B cell (primary cell): Measurements from ENCODE around the gene RAI1. TPM values are rescaled to one million over a fixed set of nuclear protein-coding genes. Genes with fewer than 3 reads are reported as not detected.

ENCODE experiments used
- ATAC-seq: fragments of 200-7000 bp; cut with Tn5 transposase; one replicate; pipeline ENCODE4 v1.10.0; 2021; ENCODE audit warnings: low read depth, mild to moderate bottlenecking, moderate number of reproducible peaks, moderate library complexity
- CTCF ChIA-PET: fragments of 350-600 bp; sonication (Branson Sonifier 250); formaldehyde crosslinking; loops from one replicate; lab custom pipeline; 2021; ENCODE audit warnings: antibody characterized with exemption, inconsistent platforms; lab: Charles Lee
- POLR2A ChIA-PET: fragments of 350-600 bp; sonication (Branson Sonifier 250); formaldehyde crosslinking; loops from one replicate; lab custom pipeline; 2021; ENCODE audit warnings: antibody characterized with exemption; lab: Charles Lee
- DNase-seq: peaks from one replicate; pipeline ENCODE4 v3.0.0; 2013
- H2AFZ ChIP-seq: 2 replicates; pipeline ENCODE4 v1.6.1; 2012; ENCODE audit warnings: mild to moderate bottlenecking, low read depth, low read length; ENCODE audit not compliant: insufficient read depth, poor library complexity, severe bottlenecking
- H3K27ac ChIP-seq, 2 donors: 1 replicate in 1 of 2; 2 replicates in 1 of 2; pipeline ENCODE4 v1.5.1; 2012 to 2013; ENCODE audit warnings: low read length in 2 of 2, mild to moderate bottlenecking in 2 of 2, moderate library complexity in 1 of 2
- H3K27me3 ChIP-seq, 4 experiments: fragments of 200-600 bp in 1 of 4; sonication (generic) in 1 of 4; replicated peaks in 1 of 4; 1 replicate in 2 of 4; 2 replicates in 2 of 4; pipeline versions ENCODE4 v1.6.1 to v1.7.0; 2013 to 2016; ENCODE audit warnings: low read length in 3 of 4, mild to moderate bottlenecking in 2 of 4, mixed read lengths in 1 of 4, moderate library complexity in 1 of 4; ENCODE audit not compliant: insufficient read depth in 4 of 4, control insufficient read depth in 3 of 4; ENCODE audit errors: control extremely low read depth in 1 of 4
- H3K36me3 ChIP-seq, 2 experiments: replicated peaks in 1 of 2; 1 replicate in 1 of 2; 2 replicates in 1 of 2; pipeline versions ENCODE4 v1.6.1 to v1.7.1; 2013; ENCODE audit warnings: low read length in 1 of 2; ENCODE audit not compliant: insufficient read depth in 2 of 2, control insufficient read depth in 1 of 2; ENCODE audit errors: control extremely low read depth in 1 of 2, extremely low read depth in 1 of 2
- H3K4me1 ChIP-seq, 2 donors: fragments of 200-600 bp in 1 of 2; sonication (generic) in 1 of 2; 1 replicate in 1 of 2; 2 replicates in 1 of 2; pipeline versions ENCODE4 v1.5.1 to v1.6.1; 2013 to 2017; ENCODE audit warnings: low read length in 2 of 2; ENCODE audit not compliant: control insufficient read depth in 2 of 2, insufficient read depth in 2 of 2
- H3K4me2 ChIP-seq: replicated peaks from 2 replicates; pipeline ENCODE3; 2012; ENCODE audit warnings: mild to moderate bottlenecking, low read depth, low read length; ENCODE audit not compliant: poor library complexity, severe bottlenecking
- H3K4me3 ChIP-seq, 5 experiments: fragments of 200-600 bp in 1 of 5; sonication (generic) in 1 of 5; 1 replicate in 3 of 5; 2 replicates in 2 of 5; pipeline versions ENCODE4 v1.5.1 to v1.7.0; 2011 to 2016; ENCODE audit warnings: low read length in 4 of 5, mild to moderate bottlenecking in 4 of 5, low read depth in 2 of 5, control low read depth in 1 of 5, moderate library complexity in 1 of 5; ENCODE audit not compliant: insufficient read depth in 1 of 5; ENCODE audit errors: control extremely low read depth in 1 of 5, extremely low read depth in 1 of 5
- H3K79me2 ChIP-seq: fragments of 200-600 bp; sonication (generic); one replicate; pipeline ENCODE4 v1.6.0; 2016; ENCODE audit warnings: low read length; ENCODE audit not compliant: control insufficient read depth, insufficient read depth
- H3K9ac ChIP-seq: fragments of 200-600 bp; sonication (generic); 2 replicates; pipeline ENCODE4 v1.6.1; 2017; ENCODE audit warnings: mild to moderate bottlenecking, low read length, moderate library complexity
- H3K9me3 ChIP-seq, 3 donors: one replicate each; pipeline versions ENCODE4 v1.6.1 to v1.7.1; 2013; ENCODE audit warnings: low read length in 2 of 3; ENCODE audit not compliant: control insufficient read depth in 2 of 3, insufficient read depth in 1 of 3; ENCODE audit errors: control extremely low read depth in 1 of 3
- H4K20me1 ChIP-seq: 2 replicates; pipeline ENCODE4 v1.6.0; 2012; ENCODE audit warnings: mild to moderate bottlenecking, low read length; ENCODE audit not compliant: insufficient read depth, control insufficient read depth, poor library complexity, severe bottlenecking
- H3K27ac Mint-ChIP-seq: one replicate; pipeline ENCODE4 v1.8.0; 2021; ENCODE audit warnings: mixed read lengths
- H3K27me3 Mint-ChIP-seq: one replicate; pipeline ENCODE4 v1.8.0; 2021; ENCODE audit warnings: mixed read lengths
- H3K4me1 Mint-ChIP-seq: one replicate; pipeline ENCODE4 v1.8.0; 2021; ENCODE audit warnings: mixed read lengths
- H3K4me3 Mint-ChIP-seq: one replicate; pipeline ENCODE4 v1.8.0; 2021; ENCODE audit warnings: mixed read lengths
- H3K9me3 Mint-ChIP-seq: one replicate; pipeline ENCODE4 v1.8.0; 2022; ENCODE audit warnings: mixed read lengths; ENCODE audit not compliant: insufficient read depth
- CTCF ChIP-seq: fragments of 200-600 bp; IDR thresholded peaks from one replicate; pipeline ENCODE4 v1.8.0; 2022; ENCODE audit warnings: antibody characterized with exemption, mild to moderate bottlenecking
- EZH2 ChIP-seq: IDR thresholded peaks from 2 replicates; pipeline ENCODE4 v1.6.1; 2012; ENCODE audit warnings: borderline replicate concordance, low read depth, mild to moderate bottlenecking, moderate library complexity, low read length; ENCODE audit not compliant: insufficient read depth, poor library complexity, severe bottlenecking
- WGBS: methylation state at CpG from one replicate; pipeline ENCODE4 v1.1.5; 2013; ENCODE audit warnings: missing lambda C conversion rate; ENCODE audit not compliant: insufficient coverage; 5-methylcytosine and 5-hydroxymethylcytosine counted together
- intact Hi-C: fragments of 100-400 bp; cut with micrococcal nuclease; formaldehyde crosslinking; loops from one replicate; pipeline ENCODE4 v1.10.0; 2022
- polyA plus RNA-seq: library from polyadenylated mRNA; depleted of rRNA; stranded (reverse); fragments of >200 nt; gene quantifications from 2 replicates; pipeline ENCODE4 v1.2.3, GENCODE V29; 2012
- total RNA-seq, 2 donors: library from RNA; stranded (reverse); fragments of 120-200 nt in 1 of 2; gene quantifications; 1 replicate in 1 of 2; 2 replicates in 1 of 2; pipeline versions ENCODE4 v1.2.3 to v1.2.4, GENCODE V29; 2013 to 2022

Gene RAI1
- total and polyA plus RNA-seq, 2 donors (not counting 1 experiment from before 2014, with no cell fraction given), result 4.7 to 34.0 TPM

- CTCF ChIA-PET, result interaction anchor here (1.0 to 3.2 kb wide), 2 partner anchors 31 to 1391 kb away, joined by 4 to 13 read pairs; no protein-coding TSS in a partner anchor
- Histone ChIP-seq H3K9me3 (no peaks in the 10 kb centered on the region), H3K27me3 (no peaks in the 10 kb centered on the region), H3K4me1 (peaks cover 9 to 24% of the 10 kb centered on the region in 2 donors), H3K36me3 (no peaks in the 10 kb centered on the region), H3K27ac (no peak overlapping the region), H3K4me2 (no peak overlapping the region), H4K20me1 (no peaks in the 10 kb centered on the region), H3K9ac (no peak overlapping the region), H3K4me3 (no peak overlapping the region), H2AFZ (no peak overlapping the region), H3K79me2 (no peaks in the 10 kb centered on the region)
- DNase-seq (no peak), ATAC-seq (no peak)
- H3K4me1 Mint-ChIP-seq, result peaks cover 20% of the 10 kb centered on the region
- H3K27me3 Mint-ChIP-seq, result no peaks in the 10 kb centered on the region
- TF ChIP-seq EZH2 (no peak), CTCF (no peak)
- H3K9me3 Mint-ChIP-seq, result no peaks in the 10 kb centered on the region
- WGBS, result 83% methylated on average over 3 of the region's 4 CpGs
- intact Hi-C loops, result no loop called here
- POLR2A ChIA-PET, result no interaction called here
- H3K4me3 Mint-ChIP-seq, result no peak overlapping the region
- H3K27ac Mint-ChIP-seq, result no peak overlapping the region
Measured at GRCh38 chr17:17843096-17843495, 161.8 kb downstream of the RAI1 start.

DNA sequence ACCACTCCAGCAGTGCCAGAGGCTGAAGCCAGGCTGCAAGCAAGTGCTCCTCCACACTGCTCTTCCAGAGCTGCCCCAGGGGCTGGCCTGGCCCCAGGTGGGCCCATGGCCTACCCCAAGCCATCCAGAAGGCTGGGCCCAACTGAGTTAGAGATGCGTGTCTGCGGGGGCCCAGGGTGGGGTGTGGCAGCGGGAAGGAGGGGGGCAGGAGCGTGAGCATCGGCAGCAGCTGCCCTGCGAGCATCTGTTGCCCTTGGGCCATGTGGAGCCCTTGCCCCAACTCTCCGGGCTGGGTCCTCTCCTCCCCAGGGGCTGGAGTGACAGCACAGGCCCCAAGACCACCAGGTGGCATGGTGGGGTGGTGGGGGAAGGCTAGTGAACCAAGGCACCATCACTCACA is 162.8 kb downstream of the RAI1 start:
- H3K9me3 Mint-ChIP-seq, result no peaks in the 10 kb centered on the region
- no peak overlapping the region for H3K9ac ChIP-seq
- H3K27ac Mint-ChIP-seq, result no peak overlapping the region
- peaks cover 10 to 24% of the 10 kb centered on the region in 2 donors for H3K4me1 ChIP-seq
- H3K4me1 Mint-ChIP-seq, result peaks cover 20% of the 10 kb centered on the region
- H3K36me3 ChIP-seq, result no peaks in the 10 kb centered on the region
- no peak overlapping the region for H2AFZ ChIP-seq
- DNase-seq, result no peak
- H3K4me3 ChIP-seq, result no peak overlapping the region
- TF ChIP-seq EZH2, result no peak
- no peak for TF ChIP-seq CTCF
- no peaks in the 10 kb centered on the region for H3K27me3 Mint-ChIP-seq
- H4K20me1 ChIP-seq, result no peaks in the 10 kb centered on the region
- ATAC-seq, result no peak
- H3K9me3 ChIP-seq, result no peaks in the 10 kb centered on the region
- POLR2A ChIA-PET, result no interaction called here
- no peaks in the 10 kb centered on the region for H3K79me2 ChIP-seq
- no peaks in the 10 kb centered on the region for H3K27me3 ChIP-seq
- intact Hi-C loops, result no loop called here
- no peak overlapping the region for H3K4me2 ChIP-seq
- WGBS, result 95% methylated on average over 7 of the region's 7 CpGs
- no peak overlapping the region for H3K4me3 Mint-ChIP-seq
- CTCF ChIA-PET, result interaction anchor here (1.0 kb wide), 1 partner anchor 1392 kb away, joined by 4 read pairs; no protein-coding TSS in a partner anchor
- no peak overlapping the region for H3K27ac ChIP-seq
